ENCODE results near the gene RANBP10. TPM values are rescaled to one million over a fixed set of nuclear protein-coding genes. Genes with fewer than 3 reads are reported as not detected.

RANBP10 gene
- total RNA-seq, 6 experiments from 2014 or later, result 15.1 to 38.4 (median 22.7) TPM

- DNase-seq (no peak), ATAC-seq (no peak)
- TF ChIP-seq POLR2A (IDR thresholded peaks at IDR 0.05) (no peak), CTCF (IDR thresholded peaks at IDR 0.05) (no peak)
- intact Hi-C loops (cut with DNase I), result loop anchor here (10.0 kb wide), 2 partner anchors 47 to 127 kb away; partner anchors contain the start of genes RANBP10 (in 1 of the 2) and TSNAXIP1 (in 1 of the 2)
- H3K9me3 ChIP-seq, result no peaks in the 10 kb centered on the region
- no peaks in the 10 kb centered on the region for H3K27me3 ChIP-seq
- WGBS (ENCODE audit: insufficient coverage, low coverage, low lambda C conversion rate, missing lambda C conversion rate), result 100% methylated on average over 1 of the region's 1 CpG
- peak overlapping the region in 1 of 3 donors; percentile 25 for H3K27ac ChIP-seq
- H3K4me1 ChIP-seq, result peaks cover 0 to 59% (median 28%) of the 10 kb centered on the region in 4 donors
- H3K4me3 ChIP-seq, result no peak overlapping the region
- H3K36me3 ChIP-seq, result peaks cover 0 to 5% (median 1%) of the 10 kb centered on the region in 4 donors
Observed at GRCh38 chr16:67677712-67678111, 128.6 kb downstream of the RANBP10 start.

GRCh38 chr16:67676939-67677338 lies 129.4 kb downstream of the RANBP10 start:
- intact Hi-C loops (cut with DNase I), result loop anchor here (10.0 kb wide), 2 partner anchors 48 to 128 kb away; partner anchors contain the start of genes RANBP10 (in 1 of the 2) and TSNAXIP1 (in 1 of the 2)
- Histone ChIP-seq H3K36me3 (peaks cover 0 to 3% (median 0%) of the 10 kb centered on the region in 4 donors), H3K27ac (peak overlapping the region in 1 of 3 donors; percentile 25), H3K4me1 (peaks cover 0 to 65% (median 31%) of the 10 kb centered on the region in 4 donors), H3K9me3 (no peaks in the 10 kb centered on the region), H3K27me3 (no peaks in the 10 kb centered on the region), H3K4me3 (no peak overlapping the region)
- DNase-seq (no peak), ATAC-seq (peak in 1 of 4 donors; percentile 15)
- WGBS (ENCODE audit: insufficient coverage, low coverage, low lambda C conversion rate, missing lambda C conversion rate), result 43% methylated on average over 4 of the region's 8 CpGs
- no peak for TF ChIP-seq POLR2A (IDR thresholded peaks at IDR 0.05)
- TF ChIP-seq CTCF (IDR thresholded peaks at IDR 0.05), result no peak

- Histone ChIP-seq H3K9me3 (no peaks in the 10 kb centered on the region), H3K27me3 (no peaks in the 10 kb centered on the region), H3K27ac (peak overlapping the region in 2 of 3 donors; percentile 12 to 25), H3K36me3 (peaks cover 0 to 3% (median 0%) of the 10 kb centered on the region in 4 donors), H3K4me3 (no peak overlapping the region), H3K4me1 (peaks cover 0 to 65% (median 31%) of the 10 kb centered on the region in 4 donors)
- TF ChIP-seq CTCF (IDR thresholded peaks at IDR 0.05) (no peak), POLR2A (IDR thresholded peaks at IDR 0.05) (no peak)
- 43% methylated on average over 4 of the region's 4 CpGs for WGBS (ENCODE audit: insufficient coverage, low coverage, low lambda C conversion rate, missing lambda C conversion rate)
- no peak for ATAC-seq
- intact Hi-C loops (cut with DNase I), result loop anchor here (10.0 kb wide), 2 partner anchors 48 to 128 kb away; partner anchors contain the start of genes RANBP10 (in 1 of the 2) and TSNAXIP1 (in 1 of the 2)
- peak in 1 of 3 donors; percentile 28 for DNase-seq
Observed at GRCh38 chr16:67676516-67676915, 129.8 kb downstream of the RANBP10 start.

GRCh38 chr16:67675999-67676398 lies 130.4 kb downstream of the RANBP10 start:
- H3K36me3 ChIP-seq, result peaks cover 0 to 3% (median 0%) of the 10 kb centered on the region in 4 donors
- DNase-seq, result no peak
- no peak overlapping the region for H3K4me3 ChIP-seq
- TF ChIP-seq CTCF (IDR thresholded peaks at IDR 0.05) (no peak), POLR2A (IDR thresholded peaks at IDR 0.05) (no peak)
- 96% methylated on average over 4 of the region's 7 CpGs for WGBS (ENCODE audit: insufficient coverage, low coverage, low lambda C conversion rate, missing lambda C conversion rate)
- H3K9me3 ChIP-seq, result no peaks in the 10 kb centered on the region
- peak overlapping the region in 2 of 3 donors; percentile 12 to 25 for H3K27ac ChIP-seq
- H3K4me1 ChIP-seq, result peaks cover 0 to 65% (median 31%) of the 10 kb centered on the region in 4 donors
- no peak for ATAC-seq
- H3K27me3 ChIP-seq, result no peaks in the 10 kb centered on the region
- intact Hi-C loops (cut with DNase I), result loop anchor here (10.0 kb wide), 2 partner anchors 49 to 129 kb away; partner anchors contain the start of genes RANBP10 (in 1 of the 2) and TSNAXIP1 (in 1 of the 2)

Data from right lobe of liver (tissue), 6 donors.